Aortic smooth muscle cell (primary cell): ENCODE results near the gene NCF1. TPM values are rescaled to one million over a fixed set of nuclear protein-coding genes. Genes with fewer than 3 reads are reported as not detected.

ENCODE experiments used
- total RNA-seq: library from RNA; depleted of rRNA; stranded (reverse); fragments of >200 nt; gene quantifications from 2 replicates; pipeline ENCODE4 v1.2.3, GENCODE V29; 2014

Gene NCF1
- total RNA-seq: not detected in 2 replicates

GRCh38 chr7:74773760-74774750, at the start of gene NCF1:
TSS of gene NCF1 (plus strand) at chr7:74774011. CDS start at chr7:74774032, 21 bp downstream.

Other genes with a start within 250 kb of the NCF1 start
- 69.6 and 93.4 TPM in 2 replicates for gene GTF2I, start 116.3 kb upstream of the NCF1 start, total RNA-seq
- 4.8 and 6.4 TPM in 2 replicates for gene GTF2IRD2, start 77.6 kb downstream of the NCF1 start, total RNA-seq
- 8.1 and 11.8 TPM in 2 replicates for gene CASTOR2, start 190.7 kb downstream of the NCF1 start, total RNA-seq